Lung (tissue), 12 donors: Measurements from ENCODE around the gene SMURF1. TPM values are rescaled to one million over a fixed set of nuclear protein-coding genes. Genes with fewer than 3 reads are reported as not detected.

Experiments
- ATAC-seq: fragments of 200-7000 bp; cut with Tn5 transposase; one replicate; pipeline ENCODE4 v1.9.1; 2020; ENCODE audit warnings: moderate number of reproducible peaks; ENCODE audit not compliant: insufficient read depth, low FRiP score
- DNase-seq, 3 donors: peaks; one replicate each; pipeline ENCODE4 v3.0.0-alpha.2; 2013 to 2017
- H3K27ac ChIP-seq, 2 donors: one replicate each; pipeline ENCODE4 v1.5.1; 2013; ENCODE audit warnings: mild to moderate bottlenecking in 2 of 2, moderate library complexity in 2 of 2, control low read depth in 1 of 2, inconsistent platforms in 1 of 2, low read depth in 1 of 2, low read length in 1 of 2
- H3K27me3 ChIP-seq, 3 donors: one replicate each; pipeline ENCODE4 v1.5.1; 2013; ENCODE audit warnings: low read length in 2 of 3; ENCODE audit not compliant: control insufficient read depth in 3 of 3, insufficient read depth in 3 of 3
- H3K36me3 ChIP-seq, 4 donors: one replicate each; pipeline ENCODE4 v1.5.1; 2013; ENCODE audit warnings: low read length in 4 of 4, mild to moderate bottlenecking in 1 of 4, moderate library complexity in 1 of 4; ENCODE audit not compliant: control insufficient read depth in 4 of 4, insufficient read depth in 4 of 4
- H3K4me1 ChIP-seq, 5 donors: one replicate each; pipeline ENCODE4 v1.5.1; 2013; ENCODE audit warnings: low read length in 5 of 5, mild to moderate bottlenecking in 2 of 5, moderate library complexity in 1 of 5; ENCODE audit not compliant: control insufficient read depth in 5 of 5, insufficient read depth in 5 of 5
- H3K4me3 ChIP-seq: one replicate; pipeline ENCODE4 v1.5.1; 2013; ENCODE audit warnings: mild to moderate bottlenecking, control low read depth, moderate library complexity
- H3K9ac ChIP-seq, 2 donors: one replicate each; pipeline ENCODE4 v1.5.1; 2013; ENCODE audit warnings: low read length in 2 of 2, control low read depth in 1 of 2; ENCODE audit not compliant: insufficient read depth in 1 of 2
- H3K9me3 ChIP-seq, 4 donors: one replicate each; pipeline ENCODE4 v1.5.1; 2013; ENCODE audit warnings: low read length in 3 of 4, mild to moderate bottlenecking in 1 of 4, moderate library complexity in 1 of 4; ENCODE audit not compliant: control insufficient read depth in 4 of 4, insufficient read depth in 3 of 4
- CTCF ChIP-seq: IDR thresholded peaks from 2 replicates; pipeline ENCODE4 v1.5.1; 2012; ENCODE audit warnings: mild to moderate bottlenecking; ENCODE audit errors: control extremely low read depth, extremely low read depth
- WGBS, 2 donors: extraction: QIAGEN DNeasy Blood & Tissue Kit; methylation state at CpG; one replicate each; pipeline ENCODE4 v1.1.7; 2013; 5-methylcytosine and 5-hydroxymethylcytosine counted together
- polyA plus RNA-seq, 2 donors: library from polyadenylated mRNA; stranded (reverse); fragments of 200-250 nt; gene quantifications; one replicate each; pipeline ENCODE4 v1.2.1, GENCODE V29; 2013
- total RNA-seq, 2 donors: library from RNA; depleted of rRNA in 1 of 2; stranded (reverse); fragments of >200 nt in 1 of 2; gene quantifications; one replicate each; pipeline ENCODE4 v1.2.1, GENCODE V29; 2014 to 2021
- donor health status: control.
- donor health status: control.
- donor health status: Bipolar disorder and iron deficiency.
- donor health status: healthy.
- donor health status: DM: yes; HTN: yes; CAD: no.

The SMURF1 gene
- total and polyA plus RNA-seq, 4 donors = 9.0 to 36.4 (median 21.5) TPM

GRCh38 chr7:99189222-99189621, 45.3 kb upstream of the SMURF1 start:
- DNase-seq (no peak), ATAC-seq (no peak)
- Histone ChIP-seq H3K27me3 (no peaks in the 10 kb centered on the region), H3K27ac (no peak overlapping the region), H3K9ac (no peak overlapping the region), H3K4me3 (no peak overlapping the region), H3K4me1 (peaks cover 0 to 1% (median 0%) of the 10 kb centered on the region in 5 donors), H3K36me3 (no peaks in the 10 kb centered on the region), H3K9me3 (no peaks in the 10 kb centered on the region)
- WGBS, 2 donors = 88 to 100% methylated on average over 1 of the region's 1 CpG
- no peak for TF ChIP-seq CTCF

- Histone ChIP-seq H3K9me3 (no peaks in the 10 kb centered on the region), H3K27ac (no peak overlapping the region), H3K9ac (no peak overlapping the region), H3K36me3 (no peaks in the 10 kb centered on the region), H3K27me3 (no peaks in the 10 kb centered on the region), H3K4me3 (no peak overlapping the region), H3K4me1 (peaks cover 0 to 1% (median 0%) of the 10 kb centered on the region in 5 donors)
- ATAC-seq (no peak), DNase-seq (no peak)
- WGBS, 2 donors = 94 to 95% methylated on average over 15 of the region's 15 CpGs
- TF ChIP-seq CTCF = no peak
Observed at GRCh38 chr7:99188221-99188620, 44.3 kb upstream of the SMURF1 start.

GRCh38 chr7:99184532-99185218, 40.8 kb upstream of the SMURF1 start:
- no peak for TF ChIP-seq CTCF
- Histone ChIP-seq H3K27me3 (no peaks in the 10 kb centered on the region), H3K4me3 (no peak overlapping the region), H3K9me3 (peaks cover 0 to 2% (median 0%) of the 10 kb centered on the region in 4 donors), H3K4me1 (peaks cover 0 to 1% (median 0%) of the 10 kb centered on the region in 5 donors), H3K9ac (no peak overlapping the region), H3K36me3 (no peaks in the 10 kb centered on the region), H3K27ac (peak overlapping the region in 1 of 2 donors; percentile 71)
- DNase-seq (peak; percentile 36 to 66 (median 49)), ATAC-seq (peak; percentile 66)
- 61 to 74% methylated on average over 15 of the region's 15 CpGs for WGBS, 2 donors
